Uterus (tissue), 4 donors: ENCODE data around the gene PACRG. TPM values are rescaled to one million over a fixed set of nuclear protein-coding genes. Genes with fewer than 3 reads are reported as not detected.

Experiments
- DNase-seq, 2 donors: peaks; one replicate each; pipeline ENCODE4 v3.0.0-alpha.2; 2019 to 2020
- H3K27ac ChIP-seq, 2 donors: fragments of 200-600 bp; sonication (generic); 1 replicate in 1 of 2; 2 replicates in 1 of 2; pipeline ENCODE4 v1.5.1; 2016 to 2018
- H3K27me3 ChIP-seq, 2 donors: fragments of 200-600 bp; sonication (generic); one replicate each; pipeline ENCODE4 v1.5.1; 2018 to 2019; ENCODE audit warnings: control low read depth in 1 of 2
- H3K36me3 ChIP-seq, 2 donors: fragments of 200-600 bp; sonication (generic); one replicate each; pipeline ENCODE4 v1.5.1; 2019; ENCODE audit warnings: control low read depth in 1 of 2
- H3K4me1 ChIP-seq, 2 donors: fragments of 200-600 bp; sonication (generic); one replicate each; pipeline ENCODE4 v1.5.1; 2018 to 2019; ENCODE audit warnings: control low read depth in 1 of 2
- H3K4me3 ChIP-seq, 2 donors: fragments of 200-600 bp; sonication (generic); 1 replicate in 1 of 2; 2 replicates in 1 of 2; pipeline ENCODE4 v1.5.1; 2018 to 2019; ENCODE audit warnings: mild to moderate bottlenecking in 1 of 2
- H3K9me3 ChIP-seq, 2 donors: fragments of 200-600 bp; sonication (generic); one replicate each; pipeline ENCODE4 v1.5.1; 2019; ENCODE audit warnings: control low read depth in 1 of 2
- POLR2A ChIP-seq, 2 donors: fragments of 450-650 bp; IDR thresholded peaks; one replicate each; pipeline ENCODE4 v1.6.1; 2016; ENCODE audit warnings: antibody characterized with exemption in 2 of 2, mild to moderate bottlenecking in 1 of 2, moderate library complexity in 1 of 2
- intact Hi-C: fragments of 100-400 bp; cut with DNase I; formaldehyde crosslinking; loops from one replicate; pipeline ENCODE4 v1.15.1; 2023; ENCODE audit warnings: low total_unique reads
- total RNA-seq, 4 donors: library from RNA; depleted of rRNA in 3 of 4; stranded (reverse); fragments of >200 nt in 3 of 4; gene quantifications; one replicate each; pipeline versions ENCODE4 v1.1.0 to v1.2.4, GENCODE V29; 2014 to 2023
- TF ChIP-seq, protein P1 (sequence below), 4 experiments: fragments of 200-600 bp in 2 of 4; fragments of 450-650 bp in 2 of 4; sonication (generic) in 2 of 4; IDR thresholded peaks; one replicate each; pipeline ENCODE4 v1.5.1; 2016 to 2019; ENCODE audit warnings: antibody characterized with exemption in 4 of 4, mild to moderate bottlenecking in 2 of 4, moderate library complexity in 1 of 4
- donor health status: DM: yes; HTN: yes; CAD: no.

PACRG gene
- total RNA-seq, 4 donors from 2014 or later, result 4.6 to 12.3 (median 7.5) TPM

- Histone ChIP-seq H3K27me3 (no peaks in the 10 kb centered on the region), H3K4me3 (no peak overlapping the region), H3K4me1 (no peaks in the 10 kb centered on the region), H3K9me3 (no peaks in the 10 kb centered on the region), H3K27ac (no peak overlapping the region), H3K36me3 (no peaks in the 10 kb centered on the region)
- intact Hi-C loops, result no loop called here
- no peak for DNase-seq
- no peak for TF ChIP-seq POLR2A (IDR thresholded peaks at IDR 0.05)
- TF ChIP-seq, protein P1, sequence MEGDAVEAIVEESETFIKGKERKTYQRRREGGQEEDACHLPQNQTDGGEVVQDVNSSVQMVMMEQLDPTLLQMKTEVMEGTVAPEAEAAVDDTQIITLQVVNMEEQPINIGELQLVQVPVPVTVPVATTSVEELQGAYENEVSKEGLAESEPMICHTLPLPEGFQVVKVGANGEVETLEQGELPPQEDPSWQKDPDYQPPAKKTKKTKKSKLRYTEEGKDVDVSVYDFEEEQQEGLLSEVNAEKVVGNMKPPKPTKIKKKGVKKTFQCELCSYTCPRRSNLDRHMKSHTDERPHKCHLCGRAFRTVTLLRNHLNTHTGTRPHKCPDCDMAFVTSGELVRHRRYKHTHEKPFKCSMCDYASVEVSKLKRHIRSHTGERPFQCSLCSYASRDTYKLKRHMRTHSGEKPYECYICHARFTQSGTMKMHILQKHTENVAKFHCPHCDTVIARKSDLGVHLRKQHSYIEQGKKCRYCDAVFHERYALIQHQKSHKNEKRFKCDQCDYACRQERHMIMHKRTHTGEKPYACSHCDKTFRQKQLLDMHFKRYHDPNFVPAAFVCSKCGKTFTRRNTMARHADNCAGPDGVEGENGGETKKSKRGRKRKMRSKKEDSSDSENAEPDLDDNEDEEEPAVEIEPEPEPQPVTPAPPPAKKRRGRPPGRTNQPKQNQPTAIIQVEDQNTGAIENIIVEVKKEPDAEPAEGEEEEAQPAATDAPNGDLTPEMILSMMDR (IDR thresholded peaks at IDR 0.05), result no peak
Measured at GRCh38 chr6:163064397-163064796, 336.6 kb downstream of the PACRG start.

- no peaks in the 10 kb centered on the region for H3K27me3 ChIP-seq
- H3K9me3 ChIP-seq, result no peaks in the 10 kb centered on the region
- intact Hi-C loops, result no loop called here
- TF ChIP-seq, protein P1 (IDR thresholded peaks at IDR 0.05), result no peak
- TF ChIP-seq POLR2A (IDR thresholded peaks at IDR 0.05), result no peak
- H3K4me3 ChIP-seq, result no peak overlapping the region
- no peaks in the 10 kb centered on the region for H3K4me1 ChIP-seq
- H3K36me3 ChIP-seq, result no peaks in the 10 kb centered on the region
- no peak for DNase-seq
- no peak overlapping the region for H3K27ac ChIP-seq
Measured at GRCh38 chr6:163066200-163066599, 338.4 kb downstream of the PACRG start.

- H3K4me1 ChIP-seq, result no peaks in the 10 kb centered on the region
- no peaks in the 10 kb centered on the region for H3K9me3 ChIP-seq
- no peak for DNase-seq
- H3K27ac ChIP-seq, result no peak overlapping the region
- no peak overlapping the region for H3K4me3 ChIP-seq
- TF ChIP-seq POLR2A (IDR thresholded peaks at IDR 0.05), result no peak
- intact Hi-C loops, result no loop called here
- no peaks in the 10 kb centered on the region for H3K36me3 ChIP-seq
- H3K27me3 ChIP-seq, result no peaks in the 10 kb centered on the region
Measured at GRCh38 chr6:163077134-163077533, 349.4 kb downstream of the PACRG start.

DNA sequence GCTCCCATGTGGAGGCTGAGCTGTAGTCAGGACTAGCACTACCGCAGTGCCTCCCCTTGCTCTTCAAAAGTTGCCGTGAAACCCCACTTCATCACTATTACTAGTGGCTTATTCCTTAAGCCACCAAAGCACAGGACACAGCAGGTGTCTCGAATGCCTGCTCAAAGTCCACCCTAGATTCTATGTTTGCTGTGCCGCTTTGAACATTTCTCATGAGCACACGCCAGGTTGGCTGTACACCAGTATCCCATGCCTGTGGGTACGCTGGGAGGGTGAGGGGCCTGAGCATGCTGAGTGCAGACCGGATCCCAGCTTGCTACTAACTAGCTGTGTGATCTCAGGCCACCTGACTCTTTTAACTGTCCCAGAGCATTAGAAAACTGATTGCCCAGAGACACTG is 350.9 kb downstream of the PACRG start:
- H3K36me3 ChIP-seq, result no peaks in the 10 kb centered on the region

GRCh38 chr6:163080228-163080627 is 352.5 kb downstream of the PACRG start:
- Histone ChIP-seq H3K4me1 (no peaks in the 10 kb centered on the region), H3K27me3 (no peaks in the 10 kb centered on the region), H3K36me3 (no peaks in the 10 kb centered on the region), H3K27ac (no peak overlapping the region), H3K4me3 (no peak overlapping the region), H3K9me3 (no peaks in the 10 kb centered on the region)
- DNase-seq, result no peak
- intact Hi-C loops, result no loop called here
- no peak for TF ChIP-seq POLR2A (IDR thresholded peaks at IDR 0.05)
- TF ChIP-seq, protein P1 (IDR thresholded peaks at IDR 0.05), result no peak

More for the DNA sequence above, 350.9 kb downstream of the PACRG start:
- Histone ChIP-seq H3K9me3 (no peaks in the 10 kb centered on the region), H3K4me1 (no peaks in the 10 kb centered on the region), H3K4me3 (no peak overlapping the region), H3K27me3 (no peaks in the 10 kb centered on the region), H3K27ac (no peak overlapping the region)
- DNase-seq, result no peak
- intact Hi-C loops, result no loop called here
- no peak for TF ChIP-seq POLR2A (IDR thresholded peaks at IDR 0.05)
- TF ChIP-seq, protein P1 (IDR thresholded peaks at IDR 0.05), result no peak

DNA sequence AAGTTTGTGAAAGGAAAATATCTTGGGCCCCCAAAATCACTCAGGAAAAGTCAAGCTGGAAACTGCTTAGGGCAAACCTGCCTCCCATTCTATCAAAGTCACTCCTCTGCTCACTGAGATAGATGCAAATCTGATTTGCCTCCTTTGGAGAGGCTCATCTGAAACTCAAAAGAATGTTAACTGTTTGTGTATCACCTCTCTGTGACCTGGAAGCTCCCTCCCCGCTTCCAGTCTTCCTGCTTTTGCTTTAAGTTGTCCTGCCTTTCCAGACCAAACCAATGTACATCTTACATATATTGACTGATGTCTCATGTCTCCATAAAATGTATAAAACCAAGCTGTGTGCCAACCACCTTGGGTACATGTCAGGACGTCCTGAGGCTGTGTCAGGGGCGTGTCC is 355.4 kb downstream of the PACRG start:
- H3K27ac ChIP-seq, result no peak overlapping the region
- DNase-seq, result no peak
- no peak overlapping the region for H3K4me3 ChIP-seq
- no peak for TF ChIP-seq POLR2A (IDR thresholded peaks at IDR 0.05)
- TF ChIP-seq, protein P1 (IDR thresholded peaks at IDR 0.05), result no peak
- no peaks in the 10 kb centered on the region for H3K27me3 ChIP-seq
- no peaks in the 10 kb centered on the region for H3K36me3 ChIP-seq
- H3K9me3 ChIP-seq, result no peaks in the 10 kb centered on the region
- no peaks in the 10 kb centered on the region for H3K4me1 ChIP-seq
- intact Hi-C loops, result no loop called here
